ENCODE data around the gene SDR9C7.
"Not testable (repeated sequence)": the region's sequence is repeated elsewhere in the genome, so short reads cannot be mapped to it uniquely, and the experiment has no call there.

Gene SDR9C7

GRCh38 chr12:56943878-56944277 lies 9.7 kb upstream of the SDR9C7 start:
- no peaks in the 10 kb centered on the region for H3K9me3 ChIP-seq (ENCODE audit: insufficient read depth, low read length)
- TF ChIP-seq CTCF (IDR thresholded peaks at IDR 0.05; ENCODE audit: insufficient read depth, low read length, poor library complexity, severe bottlenecking) (no peak), EZH2phosphoT487 (conservative IDR thresholded peaks at IDR 0.05; ENCODE audit: low read length) (no peak)
- H3K9me2 ChIP-seq (replicated peaks; ENCODE audit: insufficient read depth, low read length), result no peaks in the 10 kb centered on the region

GRCh38 chr12:56943374-56943773 lies 9.2 kb upstream of the SDR9C7 start:
- H3K79me2 ChIP-seq (ENCODE audit: insufficient read depth, low read length); H2AFZ ChIP-seq (ENCODE audit: low read depth, low read length, severe bottlenecking); H3K9me3 ChIP-seq (ENCODE audit: insufficient read depth, low read length); H3K36me3 ChIP-seq (ENCODE audit: low read length); H3K9me2 ChIP-seq (replicated peaks; ENCODE audit: insufficient read depth, low read length); H3K4me3 ChIP-seq (ENCODE audit: insufficient read depth, low read length, poor library complexity, severe bottlenecking); H3F3A ChIP-seq (ENCODE audit: insufficient read depth); H3K27ac ChIP-seq (ENCODE audit: low read depth, low read length); H3K4me2 ChIP-seq (ENCODE audit: low read depth, low read length, poor library complexity, severe bottlenecking); H4K20me1 ChIP-seq (ENCODE audit: low read depth, low read length); H3K9ac ChIP-seq (ENCODE audit: low read length); H3K27me3 ChIP-seq (ENCODE audit: low read length): not testable (repeated sequence)

More at GRCh38 chr12:56943878-56944277, 9.7 kb upstream of the SDR9C7 start:
- no peaks in the 10 kb centered on the region for H3K27me3 ChIP-seq (ENCODE audit: low read length)
- no peak overlapping the region for H3K9ac ChIP-seq (ENCODE audit: low read length)
- no peaks in the 10 kb centered on the region for H3F3A ChIP-seq (ENCODE audit: insufficient read depth)
- H3K4me3 ChIP-seq (ENCODE audit: insufficient read depth, low read length, poor library complexity, severe bottlenecking), result no peak overlapping the region
- no peaks in the 10 kb centered on the region for H3K79me2 ChIP-seq (ENCODE audit: insufficient read depth, low read length)
- no peaks in the 10 kb centered on the region for H4K20me1 ChIP-seq (ENCODE audit: low read depth, low read length)
- H3K27ac ChIP-seq (ENCODE audit: low read depth, low read length), result no peak overlapping the region
- no peaks in the 10 kb centered on the region for H3K36me3 ChIP-seq (ENCODE audit: low read length)
- H2AFZ ChIP-seq (ENCODE audit: low read depth, low read length, severe bottlenecking), result no peak overlapping the region
- no peak overlapping the region for H3K4me2 ChIP-seq (ENCODE audit: low read depth, low read length, poor library complexity, severe bottlenecking)

- H2AFZ ChIP-seq (ENCODE audit: low read depth, low read length, severe bottlenecking), result no peak overlapping the region
- H3K9me3 ChIP-seq (ENCODE audit: insufficient read depth, low read length), result no peaks in the 10 kb centered on the region
- H3K9ac ChIP-seq (ENCODE audit: low read length), result no peak overlapping the region
- no peaks in the 10 kb centered on the region for H4K20me1 ChIP-seq (ENCODE audit: low read depth, low read length)
- no peaks in the 10 kb centered on the region for H3K9me2 ChIP-seq (replicated peaks; ENCODE audit: insufficient read depth, low read length)
- H3K79me2 ChIP-seq (ENCODE audit: insufficient read depth, low read length), result no peaks in the 10 kb centered on the region
- H3K27me3 ChIP-seq (ENCODE audit: low read length), result no peaks in the 10 kb centered on the region
- no peak for TF ChIP-seq CTCF (IDR thresholded peaks at IDR 0.05; ENCODE audit: insufficient read depth, low read length, poor library complexity, severe bottlenecking)
- TF ChIP-seq EZH2phosphoT487 (conservative IDR thresholded peaks at IDR 0.05; ENCODE audit: low read length), result no peak
- H3K36me3 ChIP-seq (ENCODE audit: low read length), result no peaks in the 10 kb centered on the region
- no peak overlapping the region for H3K4me3 ChIP-seq (ENCODE audit: insufficient read depth, low read length, poor library complexity, severe bottlenecking)
- H3K4me2 ChIP-seq (ENCODE audit: low read depth, low read length, poor library complexity, severe bottlenecking), result no peak overlapping the region
- H3K27ac ChIP-seq (ENCODE audit: low read depth, low read length), result no peak overlapping the region
- H3F3A ChIP-seq (ENCODE audit: insufficient read depth), result no peaks in the 10 kb centered on the region
Observed at GRCh38 chr12:56941299-56942017, 7.2 kb upstream of the SDR9C7 start.

GRCh38 chr12:56940942-56941298 lies 6.7 kb upstream of the SDR9C7 start:
- not testable (repeated sequence) for H3K27ac ChIP-seq (ENCODE audit: low read depth, low read length); H4K20me1 ChIP-seq (ENCODE audit: low read depth, low read length); H3K4me2 ChIP-seq (ENCODE audit: low read depth, low read length, poor library complexity, severe bottlenecking)

More at GRCh38 chr12:56940942-56941298, 6.7 kb upstream of the SDR9C7 start:
- H3K9ac ChIP-seq (ENCODE audit: low read length); H3K9me3 ChIP-seq (ENCODE audit: insufficient read depth, low read length); H3F3A ChIP-seq (ENCODE audit: insufficient read depth); H3K27me3 ChIP-seq (ENCODE audit: low read length); H3K9me2 ChIP-seq (replicated peaks; ENCODE audit: insufficient read depth, low read length); H3K79me2 ChIP-seq (ENCODE audit: insufficient read depth, low read length); H3K36me3 ChIP-seq (ENCODE audit: low read length); H2AFZ ChIP-seq (ENCODE audit: low read depth, low read length, severe bottlenecking); H3K4me3 ChIP-seq (ENCODE audit: insufficient read depth, low read length, poor library complexity, severe bottlenecking): not testable (repeated sequence)

Data from SU-DHL-6 (cell line).